ENCODE data around the gene ARHGAP29.

Gene ARHGAP29, protein sequence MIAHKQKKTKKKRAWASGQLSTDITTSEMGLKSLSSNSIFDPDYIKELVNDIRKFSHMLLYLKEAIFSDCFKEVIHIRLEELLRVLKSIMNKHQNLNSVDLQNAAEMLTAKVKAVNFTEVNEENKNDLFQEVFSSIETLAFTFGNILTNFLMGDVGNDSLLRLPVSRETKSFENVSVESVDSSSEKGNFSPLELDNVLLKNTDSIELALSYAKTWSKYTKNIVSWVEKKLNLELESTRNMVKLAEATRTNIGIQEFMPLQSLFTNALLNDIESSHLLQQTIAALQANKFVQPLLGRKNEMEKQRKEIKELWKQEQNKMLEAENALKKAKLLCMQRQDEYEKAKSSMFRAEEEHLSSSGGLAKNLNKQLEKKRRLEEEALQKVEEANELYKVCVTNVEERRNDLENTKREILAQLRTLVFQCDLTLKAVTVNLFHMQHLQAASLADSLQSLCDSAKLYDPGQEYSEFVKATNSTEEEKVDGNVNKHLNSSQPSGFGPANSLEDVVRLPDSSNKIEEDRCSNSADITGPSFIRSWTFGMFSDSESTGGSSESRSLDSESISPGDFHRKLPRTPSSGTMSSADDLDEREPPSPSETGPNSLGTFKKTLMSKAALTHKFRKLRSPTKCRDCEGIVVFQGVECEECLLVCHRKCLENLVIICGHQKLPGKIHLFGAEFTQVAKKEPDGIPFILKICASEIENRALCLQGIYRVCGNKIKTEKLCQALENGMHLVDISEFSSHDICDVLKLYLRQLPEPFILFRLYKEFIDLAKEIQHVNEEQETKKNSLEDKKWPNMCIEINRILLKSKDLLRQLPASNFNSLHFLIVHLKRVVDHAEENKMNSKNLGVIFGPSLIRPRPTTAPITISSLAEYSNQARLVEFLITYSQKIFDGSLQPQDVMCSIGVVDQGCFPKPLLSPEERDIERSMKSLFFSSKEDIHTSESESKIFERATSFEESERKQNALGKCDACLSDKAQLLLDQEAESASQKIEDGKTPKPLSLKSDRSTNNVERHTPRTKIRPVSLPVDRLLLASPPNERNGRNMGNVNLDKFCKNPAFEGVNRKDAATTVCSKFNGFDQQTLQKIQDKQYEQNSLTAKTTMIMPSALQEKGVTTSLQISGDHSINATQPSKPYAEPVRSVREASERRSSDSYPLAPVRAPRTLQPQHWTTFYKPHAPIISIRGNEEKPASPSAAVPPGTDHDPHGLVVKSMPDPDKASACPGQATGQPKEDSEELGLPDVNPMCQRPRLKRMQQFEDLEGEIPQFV

DNA sequence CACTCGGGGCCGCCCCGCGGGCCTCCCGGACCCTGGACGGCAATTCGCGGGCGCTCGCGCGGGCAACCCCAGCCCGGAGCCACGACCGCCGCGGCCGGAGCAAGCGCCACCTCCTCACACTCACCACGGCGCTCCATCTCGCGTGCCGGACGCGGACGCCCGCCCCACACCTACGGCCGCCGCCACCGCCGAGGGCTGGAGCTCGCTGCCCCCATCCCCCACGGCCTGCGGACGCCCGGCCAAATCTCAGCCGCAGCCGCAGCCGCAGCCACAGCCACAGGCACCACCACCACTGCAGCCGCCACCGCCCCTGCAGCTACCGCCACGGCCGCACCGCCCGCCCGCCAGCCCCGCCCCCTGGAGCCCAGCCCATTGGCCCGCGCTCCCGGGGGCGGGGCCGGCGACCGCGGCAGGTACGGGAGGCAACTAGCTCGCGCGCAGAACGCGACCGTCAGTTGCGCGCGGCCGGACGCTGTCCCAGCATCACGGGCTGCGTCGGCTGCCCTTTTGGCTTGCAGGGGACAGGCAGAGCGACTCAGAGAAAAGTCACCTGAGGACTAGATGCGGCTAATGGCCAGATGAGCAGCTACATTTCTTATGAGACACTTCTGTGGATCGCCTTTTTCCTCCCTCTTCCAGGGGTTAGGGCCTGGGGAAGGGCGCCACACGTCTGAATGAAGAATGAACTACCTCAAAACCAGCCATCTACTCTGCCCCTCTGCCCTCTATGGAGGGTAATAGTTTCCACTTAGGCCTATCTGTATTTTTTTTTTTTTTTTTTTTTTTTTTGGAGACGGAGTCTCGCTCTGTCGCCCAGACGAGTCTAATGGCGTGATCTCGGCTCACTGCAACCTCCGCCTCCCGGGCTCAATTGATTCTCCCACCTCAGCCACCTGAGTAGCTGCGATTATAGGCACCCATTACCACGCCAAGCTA, at the start of gene ARHGAP29:
ARHGAP29 (minus strand) TSS at position 294 of the 936 bp plus-strand sequence. CDS start 5,973 bp downstream, outside the sequence.
- peak within 1 kb of the TSS; percentile 91 for H3K4me3 ChIP-seq (ENCODE audit: low read depth, low read length)
- TF ChIP-seq, protein P1, sequence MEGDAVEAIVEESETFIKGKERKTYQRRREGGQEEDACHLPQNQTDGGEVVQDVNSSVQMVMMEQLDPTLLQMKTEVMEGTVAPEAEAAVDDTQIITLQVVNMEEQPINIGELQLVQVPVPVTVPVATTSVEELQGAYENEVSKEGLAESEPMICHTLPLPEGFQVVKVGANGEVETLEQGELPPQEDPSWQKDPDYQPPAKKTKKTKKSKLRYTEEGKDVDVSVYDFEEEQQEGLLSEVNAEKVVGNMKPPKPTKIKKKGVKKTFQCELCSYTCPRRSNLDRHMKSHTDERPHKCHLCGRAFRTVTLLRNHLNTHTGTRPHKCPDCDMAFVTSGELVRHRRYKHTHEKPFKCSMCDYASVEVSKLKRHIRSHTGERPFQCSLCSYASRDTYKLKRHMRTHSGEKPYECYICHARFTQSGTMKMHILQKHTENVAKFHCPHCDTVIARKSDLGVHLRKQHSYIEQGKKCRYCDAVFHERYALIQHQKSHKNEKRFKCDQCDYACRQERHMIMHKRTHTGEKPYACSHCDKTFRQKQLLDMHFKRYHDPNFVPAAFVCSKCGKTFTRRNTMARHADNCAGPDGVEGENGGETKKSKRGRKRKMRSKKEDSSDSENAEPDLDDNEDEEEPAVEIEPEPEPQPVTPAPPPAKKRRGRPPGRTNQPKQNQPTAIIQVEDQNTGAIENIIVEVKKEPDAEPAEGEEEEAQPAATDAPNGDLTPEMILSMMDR (IDR thresholded peaks at IDR 0.05; ENCODE audit: low read depth, low read length), result no peak

DNA sequence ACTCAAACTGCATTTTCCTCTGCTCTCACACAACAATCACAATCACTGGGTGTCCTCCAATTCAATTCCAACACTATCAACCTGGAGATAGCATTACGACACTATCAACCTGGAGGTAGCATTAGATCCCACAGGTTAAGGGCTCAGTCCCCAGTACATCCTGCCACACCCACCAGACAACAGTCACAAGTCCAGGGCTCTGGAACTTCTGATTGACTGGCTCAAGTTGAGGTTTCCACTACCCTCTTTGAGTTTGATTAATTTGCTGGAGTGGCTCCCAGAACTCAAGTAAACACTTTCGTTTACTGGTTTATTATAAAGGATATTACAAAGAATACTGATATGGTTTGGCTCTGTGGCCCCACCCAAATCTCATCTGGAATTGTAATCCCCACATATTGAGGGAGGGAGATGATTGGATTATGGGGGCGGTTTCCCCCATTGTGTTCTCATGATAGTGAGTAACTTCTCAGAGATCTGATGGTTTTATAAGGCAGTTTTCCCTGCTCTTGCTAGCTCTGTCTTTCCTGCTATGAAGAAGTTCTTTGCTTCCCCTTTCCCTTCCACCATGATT, 49.6 kb upstream of the ARHGAP29 start:
- TF ChIP-seq, protein P1 (IDR thresholded peaks at IDR 0.05; ENCODE audit: low read depth, low read length), result no peak
- H3K4me3 ChIP-seq (ENCODE audit: low read depth, low read length), result no peak overlapping the region

DNA sequence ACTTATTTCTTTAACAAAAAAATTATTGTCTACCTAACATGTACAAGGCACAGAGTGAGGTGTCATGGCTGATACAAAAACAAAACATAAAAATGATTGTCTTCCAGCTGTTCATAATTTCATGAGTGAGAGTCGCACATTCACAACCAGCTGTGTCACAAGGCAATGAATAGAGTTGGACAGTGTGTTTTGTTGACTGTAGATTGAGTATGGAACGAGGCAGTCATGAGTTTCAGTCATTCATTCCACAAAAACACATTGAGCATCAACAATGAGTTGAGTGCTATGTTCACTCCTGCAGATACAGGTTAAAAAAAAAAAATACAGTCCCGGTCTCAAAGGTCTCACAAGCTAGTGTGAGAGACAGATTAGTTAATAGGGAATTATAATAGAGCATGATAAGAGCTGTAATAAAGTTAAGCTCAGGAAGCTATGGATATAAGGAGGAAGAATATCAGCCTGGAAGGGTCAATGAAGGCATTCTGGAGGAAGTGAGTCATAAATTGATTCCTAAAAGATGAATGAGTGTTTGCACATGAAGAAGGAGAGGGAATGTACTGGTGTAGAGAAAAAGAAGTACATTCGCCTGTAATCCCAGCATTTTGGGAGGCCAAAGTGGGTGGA, 47.8 kb upstream of the ARHGAP29 start:
- H3K4me3 ChIP-seq (ENCODE audit: low read depth, low read length), result no peak overlapping the region
- TF ChIP-seq, protein P1 (IDR thresholded peaks at IDR 0.05; ENCODE audit: low read depth, low read length), result no peak

DNA sequence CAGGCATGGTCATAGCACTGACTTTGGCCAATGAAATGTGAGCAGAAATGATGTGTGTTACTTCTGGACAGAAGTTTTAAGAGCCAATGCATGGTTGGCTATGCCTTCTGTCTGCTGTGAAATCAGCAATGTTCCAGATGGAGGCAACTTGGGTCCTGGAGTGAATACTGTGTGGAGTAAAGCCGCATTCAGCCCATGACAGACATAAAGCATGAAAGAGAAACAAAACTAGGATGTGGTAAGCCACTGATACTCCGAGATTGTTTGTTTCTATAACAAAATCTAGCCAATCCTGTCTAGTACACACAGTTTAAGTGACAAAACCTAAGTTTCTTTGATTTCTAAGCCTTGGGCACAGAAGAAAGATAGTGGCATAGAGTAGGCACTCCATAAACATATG, 47.1 kb upstream of the ARHGAP29 start:
- TF ChIP-seq, protein P1 (IDR thresholded peaks at IDR 0.05; ENCODE audit: low read depth, low read length), result no peak

DNA sequence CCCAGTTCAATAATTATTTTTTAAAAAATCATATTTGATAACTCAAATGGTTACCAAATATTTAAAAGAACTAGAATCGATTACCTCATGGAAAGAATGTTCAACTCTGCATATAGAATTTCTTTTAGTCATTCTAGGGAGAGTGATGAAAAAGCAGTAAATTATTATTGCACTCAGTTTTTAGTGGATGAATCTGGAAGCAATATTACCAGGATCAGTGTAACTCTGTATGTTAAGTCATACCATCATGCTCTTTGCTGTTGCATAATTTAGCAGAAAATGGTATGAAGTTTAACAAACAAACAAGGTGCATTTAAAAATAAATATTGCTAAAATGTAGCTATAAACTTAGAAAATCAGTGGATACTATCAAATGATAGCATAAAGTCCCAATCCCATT, 46.1 kb upstream of the ARHGAP29 start:
- H3K4me3 ChIP-seq (ENCODE audit: low read depth, low read length), result no peak overlapping the region
- TF ChIP-seq, protein P1 (IDR thresholded peaks at IDR 0.05; ENCODE audit: low read depth, low read length), result no peak

More for the DNA sequence above, 47.1 kb upstream of the ARHGAP29 start:
- H3K4me3 ChIP-seq (ENCODE audit: low read depth, low read length), result no peak overlapping the region

Measured in WI38 (cell line).